ENCODE data around the gene OR56B4.

Gene OR56B4

GRCh38 chr11:6152126-6152525 is 44.6 kb downstream of the OR56B4 start:
- DNase-seq = no peak

GRCh38 chr11:6156628-6157359 is 49.3 kb downstream of the OR56B4 start:
- DNase-seq = no peak

All from DMS153 (cell line).